Measurements from ENCODE around the gene RAD54L2.
"Not testable (repeated sequence)": the region's sequence is repeated elsewhere in the genome, so short reads cannot be mapped to it uniquely, and the experiment has no call there.

RAD54L2 gene

GRCh38 chr3:51544011-51544775 is 5.7 kb downstream of the RAD54L2 start:
- no peak for DNase-seq

DNA sequence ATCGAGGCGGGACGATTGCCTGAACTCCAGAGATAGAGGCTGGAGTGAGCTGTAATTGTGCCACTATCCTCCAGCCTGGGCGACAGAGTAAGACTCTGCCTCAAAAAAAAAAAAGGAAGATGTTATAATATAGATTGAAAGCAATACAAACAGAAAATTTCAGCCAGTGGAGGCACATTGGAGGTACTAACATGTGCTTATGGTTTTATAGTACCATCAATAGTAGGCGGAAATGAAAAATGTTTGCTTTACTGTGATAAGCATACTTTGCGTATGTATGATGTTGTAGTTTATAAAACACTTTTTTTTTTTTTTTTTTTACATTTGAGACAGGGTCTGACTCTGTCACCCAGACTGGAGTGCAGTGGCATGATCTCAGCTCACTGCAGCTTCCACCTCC is 8.8 kb downstream of the RAD54L2 start:
- no peak for DNase-seq

DNA sequence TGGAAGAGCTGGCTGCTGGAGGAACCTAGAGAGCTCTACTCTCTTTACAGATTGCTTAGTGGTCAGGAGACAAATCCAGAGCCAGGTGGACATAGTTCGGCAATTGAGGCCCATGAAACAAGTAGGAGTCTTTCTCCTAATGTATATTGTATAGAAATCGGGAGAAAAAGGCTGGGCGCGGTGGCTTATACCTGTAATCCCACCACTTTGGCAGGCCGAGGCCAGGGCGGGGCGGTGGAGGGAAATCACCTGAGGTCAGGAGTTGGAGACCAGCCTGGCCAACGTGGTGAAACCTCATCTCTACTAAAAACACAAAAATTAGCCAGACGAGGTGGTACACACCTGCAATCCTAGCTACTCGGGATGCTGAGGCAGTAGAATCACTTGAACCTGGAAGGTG is 10.8 kb downstream of the RAD54L2 start:
- no peak for DNase-seq

- DNase-seq, result no peak
Measured at GRCh38 chr3:51550080-51550819, 11.7 kb downstream of the RAD54L2 start.

GRCh38 chr3:51557993-51558392 is 19.5 kb downstream of the RAD54L2 start:
- no peak for DNase-seq

- DNase-seq, result no peak
Measured at GRCh38 chr3:51559411-51559888, 20.9 kb downstream of the RAD54L2 start.

GRCh38 chr3:51559961-51560360 is 21.4 kb downstream of the RAD54L2 start:
- no peak for DNase-seq

DNA sequence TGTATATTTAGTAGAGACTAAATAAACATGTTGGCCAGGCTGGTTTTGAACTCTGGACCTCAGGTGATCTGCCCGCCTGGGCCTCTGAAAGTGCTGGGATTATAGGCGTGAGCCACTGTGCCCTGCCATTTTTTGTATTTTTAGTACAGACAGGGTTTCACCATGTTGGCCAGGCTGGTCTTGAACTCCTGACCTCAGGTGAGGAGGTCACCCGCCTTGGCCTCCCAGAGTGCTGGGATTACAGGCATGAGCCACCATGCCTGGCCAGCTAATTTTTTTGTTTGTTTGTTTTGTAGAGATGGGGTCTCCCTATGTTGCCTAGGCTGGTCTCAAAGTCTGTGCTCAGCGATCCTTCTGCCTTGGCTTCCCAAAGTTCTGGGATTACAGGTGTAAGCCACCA is 23.9 kb downstream of the RAD54L2 start:
- DNase-seq, result not testable (repeated sequence)

DNA sequence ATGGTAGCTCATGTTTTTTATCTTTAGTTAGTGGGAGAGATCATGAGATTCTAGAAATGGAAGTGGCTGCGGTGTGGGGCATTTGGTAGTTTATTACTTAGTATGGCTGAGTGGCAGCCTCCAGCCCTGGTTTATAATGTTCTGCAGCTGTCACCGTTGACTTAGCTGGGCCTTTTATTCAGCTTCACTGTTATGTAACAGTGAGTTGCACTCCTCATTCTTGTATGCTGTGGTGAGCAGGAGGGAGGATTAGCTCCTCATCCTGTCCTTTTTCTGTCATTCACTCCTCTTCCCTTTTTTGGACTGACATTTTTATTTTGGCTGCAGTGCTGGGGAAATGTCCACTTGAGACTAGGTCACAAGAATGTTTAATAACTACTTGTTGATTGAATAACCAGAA is 29.5 kb downstream of the RAD54L2 start:
- DNase-seq, result no peak

- DNase-seq, result no peak
Measured at GRCh38 chr3:51568996-51569395, 30.5 kb downstream of the RAD54L2 start.

- DNase-seq, result no peak
Measured at GRCh38 chr3:51578238-51578637, 39.7 kb downstream of the RAD54L2 start.

DNA sequence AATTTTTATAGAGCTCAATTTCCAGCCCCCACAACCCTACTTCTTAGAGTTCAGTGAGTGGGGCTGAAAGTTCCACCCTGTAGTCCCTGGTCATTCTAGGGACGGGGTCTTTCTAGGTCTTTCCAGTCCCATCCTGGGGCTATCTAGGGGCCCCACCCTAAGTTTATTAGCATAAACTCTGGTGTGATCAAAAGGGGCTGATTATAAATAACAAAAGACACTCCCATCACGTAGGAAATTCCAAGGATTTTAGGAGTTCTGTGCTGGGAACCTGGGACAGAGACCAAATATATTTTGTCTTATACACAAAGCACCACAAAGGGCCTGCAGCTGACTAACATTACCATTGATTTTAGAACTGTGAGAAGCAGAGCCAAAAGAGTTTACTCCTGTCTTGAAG is 41.9 kb downstream of the RAD54L2 start:
- DNase-seq, result no peak

GRCh38 chr3:51581524-51581923 is 43.0 kb downstream of the RAD54L2 start:
- DNase-seq, result no peak

DNA sequence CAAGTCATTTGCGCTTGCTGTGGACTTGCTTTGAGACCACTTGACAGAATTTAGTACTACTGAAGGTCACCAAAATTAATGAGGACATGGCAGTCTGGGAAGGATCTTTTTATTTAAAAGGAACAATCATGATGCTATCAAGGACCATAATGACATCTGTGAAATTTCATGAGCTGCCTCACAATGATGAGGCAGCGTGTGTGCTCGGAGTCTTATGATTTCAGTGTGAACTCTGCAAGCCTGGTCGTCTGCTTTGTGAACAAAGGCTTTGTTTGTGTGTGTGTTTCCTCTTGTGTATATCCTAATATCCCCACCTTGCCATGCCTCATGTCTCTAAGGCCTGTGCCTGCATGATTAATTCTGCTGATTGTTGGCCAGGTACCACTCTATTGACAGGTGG is 46.7 kb downstream of the RAD54L2 start:
- DNase-seq, result no peak

GRCh38 chr3:51585871-51586270 is 47.4 kb downstream of the RAD54L2 start:
- no peak for DNase-seq
